ENCODE results near the gene KLHL18. TPM values are rescaled to one million over a fixed set of nuclear protein-coding genes. Genes with fewer than 3 reads are reported as not detected.

The KLHL18 gene
- total RNA-seq, 5 donors from 2014 or later (not counting 1 experiment from before 2014, with no cell fraction given), result 20.2 to 41.3 (median 25.7) TPM

DNA sequence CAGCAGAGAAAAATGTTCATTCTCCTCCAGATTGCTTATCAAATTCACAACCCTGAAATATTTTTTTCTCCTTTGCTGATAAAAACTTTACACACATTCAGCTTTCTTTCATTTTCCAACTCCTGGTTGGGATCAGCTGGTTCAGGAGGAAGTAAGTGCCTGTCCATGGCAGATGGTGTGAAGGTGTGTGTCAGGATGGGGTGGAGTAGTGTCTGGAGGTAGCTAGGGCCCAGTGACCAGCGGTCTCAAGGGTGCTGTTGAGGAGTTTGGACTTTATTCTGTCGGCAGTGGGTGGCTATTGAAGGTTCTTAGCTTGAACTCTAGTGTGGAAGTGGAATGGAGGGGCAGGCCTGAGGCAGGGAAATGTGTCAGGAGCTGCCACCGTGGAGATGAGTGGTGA is 51.2 kb downstream of the KLHL18 start:
- 95% methylated on average over 3 of the region's 3 CpGs for WGBS (ENCODE audit: insufficient coverage)
- Histone ChIP-seq H3K27ac (ENCODE audit: low read length) (no peak overlapping the region), H3K36me3 (ENCODE audit: control insufficient read depth in 2 of 2, extremely low read depth in 1 of 2, insufficient read depth in 1 of 2, low read length in 1 of 2) (peaks cover 16 to 85% of the 10 kb centered on the region in 2 donors), H3K9me3 (no peaks in the 10 kb centered on the region), H3K4me1 (ENCODE audit: control insufficient read depth in 1 of 2, extremely low read depth in 1 of 2, insufficient read depth in 2 of 2, low read length in 2 of 2) (no peaks in the 10 kb centered on the region), H3K4me3 (ENCODE audit: control insufficient read depth in 1 of 2, extremely low read depth in 1 of 2, low read length in 1 of 2) (no peak overlapping the region), H3K27me3 (replicated peaks in 1 of 2; ENCODE audit: control insufficient read depth in 2 of 2, extremely low read depth in 1 of 2, insufficient read depth in 2 of 2, low read length in 1 of 2) (no peaks in the 10 kb centered on the region)
- Mint-ChIP-seq H3K9me3 (no peaks in the 10 kb centered on the region), H3K27me3 (no peaks in the 10 kb centered on the region), H3K4me3 (no peak overlapping the region), H3K27ac (no peak overlapping the region), H3K36me3 (peaks cover 61% of the 10 kb centered on the region), H3K4me1 (no peaks in the 10 kb centered on the region)
- DNase-seq (no peak), ATAC-seq (replicated peaks in 1 of 4) (no peak)
- CTCF ChIA-PET, result interaction anchor here in 1 of 2 donors (0.5 kb wide), 1 partner anchor 224 kb away, joined by 3 read pairs; no protein-coding TSS in a partner anchor
- POLR2A ChIA-PET, result no interaction called here

DNA sequence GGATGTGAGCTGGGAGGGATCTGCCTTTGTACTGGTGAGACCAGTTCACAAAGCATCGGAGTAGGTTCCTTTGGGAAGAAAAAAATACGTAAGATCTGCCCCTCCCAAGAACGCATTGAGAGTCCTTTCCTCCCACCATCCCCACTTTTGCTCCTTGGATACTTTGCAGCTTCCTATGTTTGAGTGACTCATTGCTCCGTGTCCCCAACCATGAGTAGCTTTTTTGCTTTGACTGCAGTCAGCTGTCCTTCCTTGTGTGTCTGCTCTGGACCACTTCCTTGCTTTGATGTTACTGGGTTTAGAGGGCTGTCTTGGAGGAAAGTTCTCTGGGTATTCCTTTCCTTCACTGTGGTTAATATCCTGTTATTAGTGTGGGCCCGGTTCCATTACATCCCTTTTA is 54.9 kb downstream of the KLHL18 start:
- H3K27ac ChIP-seq (ENCODE audit: low read length), result no peak overlapping the region
- no peaks in the 10 kb centered on the region for H3K27me3 ChIP-seq (replicated peaks in 1 of 2; ENCODE audit: control insufficient read depth in 2 of 2, extremely low read depth in 1 of 2, insufficient read depth in 2 of 2, low read length in 1 of 2)
- Mint-ChIP-seq H3K27me3 (no peaks in the 10 kb centered on the region), H3K27ac (no peak overlapping the region), H3K4me3 (no peak overlapping the region), H3K9me3 (no peaks in the 10 kb centered on the region), H3K4me1 (no peaks in the 10 kb centered on the region), H3K36me3 (peaks cover 66% of the 10 kb centered on the region)
- 100% methylated on average over 1 of the region's 5 CpGs for WGBS (ENCODE audit: insufficient coverage)
- no peak overlapping the region for H3K4me3 ChIP-seq (ENCODE audit: control insufficient read depth in 1 of 2, extremely low read depth in 1 of 2, low read length in 1 of 2)
- ATAC-seq (replicated peaks in 1 of 4), result no peak
- H3K36me3 ChIP-seq (ENCODE audit: control insufficient read depth in 2 of 2, extremely low read depth in 1 of 2, insufficient read depth in 1 of 2, low read length in 1 of 2), result peaks cover 16 to 86% of the 10 kb centered on the region in 2 donors
- POLR2A ChIA-PET, result no interaction called here
- DNase-seq, result no peak
- H3K4me1 ChIP-seq (ENCODE audit: control insufficient read depth in 1 of 2, extremely low read depth in 1 of 2, insufficient read depth in 2 of 2, low read length in 2 of 2), result no peaks in the 10 kb centered on the region
- CTCF ChIA-PET, result interaction anchor here in 1 of 2 donors (1.2 kb wide), 1 partner anchor 34 kb away, joined by 4 read pairs; no protein-coding TSS in a partner anchor
- no peaks in the 10 kb centered on the region for H3K9me3 ChIP-seq

DNA sequence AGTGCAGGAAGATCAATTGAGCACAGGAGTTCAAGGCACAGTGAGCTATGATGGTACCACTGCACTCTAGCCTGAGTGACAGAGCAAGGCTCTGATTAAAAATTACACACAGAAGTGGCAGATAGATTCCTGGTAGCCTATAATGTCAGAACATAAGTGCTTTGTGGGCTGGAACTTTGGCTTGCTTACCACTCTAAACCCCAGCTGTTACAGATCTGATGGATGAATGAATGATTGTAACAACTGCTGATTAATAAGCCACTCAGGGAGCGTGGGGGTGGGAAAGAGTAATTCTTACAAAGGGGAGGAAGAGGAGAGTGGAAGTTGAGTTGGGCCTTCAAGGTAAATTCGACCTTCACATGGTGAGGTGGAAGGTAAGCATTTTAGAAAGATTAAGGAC is 57.2 kb downstream of the KLHL18 start:
- Histone ChIP-seq H3K9me3 (no peaks in the 10 kb centered on the region), H3K4me1 (ENCODE audit: control insufficient read depth in 1 of 2, extremely low read depth in 1 of 2, insufficient read depth in 2 of 2, low read length in 2 of 2) (no peaks in the 10 kb centered on the region), H3K27me3 (replicated peaks in 1 of 2; ENCODE audit: control insufficient read depth in 2 of 2, extremely low read depth in 1 of 2, insufficient read depth in 2 of 2, low read length in 1 of 2) (no peaks in the 10 kb centered on the region), H3K27ac (ENCODE audit: low read length) (no peak overlapping the region), H3K4me3 (ENCODE audit: control insufficient read depth in 1 of 2, extremely low read depth in 1 of 2, low read length in 1 of 2) (no peak overlapping the region), H3K36me3 (ENCODE audit: control insufficient read depth in 2 of 2, extremely low read depth in 1 of 2, insufficient read depth in 1 of 2, low read length in 1 of 2) (peaks cover 25 to 77% of the 10 kb centered on the region in 2 donors)
- ATAC-seq (replicated peaks in 1 of 4) (no peak), DNase-seq (no peak)
- Mint-ChIP-seq H3K27me3 (no peaks in the 10 kb centered on the region), H3K9me3 (no peaks in the 10 kb centered on the region), H3K36me3 (peaks cover 62% of the 10 kb centered on the region), H3K27ac (peak overlapping the region; percentile 0 to 2), H3K4me1 (peaks cover 0 to under 1% (median 0%) of the 10 kb centered on the region in 3 donors), H3K4me3 (no peak overlapping the region)
- 100% methylated on average over 1 of the region's 2 CpGs for WGBS (ENCODE audit: insufficient coverage)
- ChIA-PET CTCF (interaction anchor here (0.6 to 0.7 kb wide), 2 partner anchors 23 kb away, joined by 3 to 5 read pairs; no protein-coding TSS in a partner anchor), POLR2A (interaction anchor here in 1 of 2 donors (0.6 kb wide), 1 partner anchor 457 kb away, joined by 6 read pairs; no protein-coding TSS in a partner anchor)

DNA sequence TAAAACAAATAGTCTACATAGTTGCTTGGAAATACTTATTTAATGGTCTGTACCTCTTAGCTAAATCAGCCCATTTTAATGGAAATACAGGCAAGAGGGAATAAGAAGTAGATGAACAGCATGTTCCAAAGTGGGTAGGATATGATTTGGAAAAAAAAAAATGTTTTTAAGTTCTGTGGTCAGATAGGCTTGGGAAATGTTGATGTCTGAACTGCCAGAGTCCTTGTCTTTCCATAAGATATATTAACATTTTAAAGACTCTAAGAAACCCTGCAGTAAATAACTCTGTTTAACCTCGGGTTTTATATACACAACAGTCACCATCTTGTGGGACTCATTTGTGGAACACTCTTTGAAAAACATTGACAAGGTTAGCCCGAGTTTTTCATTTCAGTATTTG is 58.1 kb downstream of the KLHL18 start:
- POLR2A ChIA-PET, result no interaction called here
- Mint-ChIP-seq H3K9me3 (no peaks in the 10 kb centered on the region), H3K4me1 (peaks cover 3 to 10% (median 4%) of the 10 kb centered on the region in 3 donors), H3K27ac (peak overlapping the region in 1 of 2 donors; percentile 4), H3K4me3 (no peak overlapping the region), H3K27me3 (no peaks in the 10 kb centered on the region), H3K36me3 (peaks cover 69% of the 10 kb centered on the region)
- Histone ChIP-seq H3K27me3 (replicated peaks in 1 of 2; ENCODE audit: control insufficient read depth in 2 of 2, extremely low read depth in 1 of 2, insufficient read depth in 2 of 2, low read length in 1 of 2) (no peaks in the 10 kb centered on the region), H3K36me3 (ENCODE audit: control insufficient read depth in 2 of 2, extremely low read depth in 1 of 2, insufficient read depth in 1 of 2, low read length in 1 of 2) (peaks cover 25 to 68% of the 10 kb centered on the region in 2 donors), H3K4me1 (ENCODE audit: control insufficient read depth in 1 of 2, extremely low read depth in 1 of 2, insufficient read depth in 2 of 2, low read length in 2 of 2) (no peaks in the 10 kb centered on the region), H3K4me3 (ENCODE audit: control insufficient read depth in 1 of 2, extremely low read depth in 1 of 2, low read length in 1 of 2) (no peak overlapping the region), H3K27ac (ENCODE audit: low read length) (no peak overlapping the region), H3K9me3 (no peaks in the 10 kb centered on the region)
- CTCF ChIA-PET, result interaction anchor here (0.6 kb wide), 2 partner anchors 99 to 324 kb away, joined by 3 read pairs; no protein-coding TSS in a partner anchor
- ATAC-seq (replicated peaks in 1 of 4), result no peak
- no peak for DNase-seq
- WGBS (ENCODE audit: insufficient coverage), result no CpG with 5 or more reads among the region's 2 CpGs

DNA sequence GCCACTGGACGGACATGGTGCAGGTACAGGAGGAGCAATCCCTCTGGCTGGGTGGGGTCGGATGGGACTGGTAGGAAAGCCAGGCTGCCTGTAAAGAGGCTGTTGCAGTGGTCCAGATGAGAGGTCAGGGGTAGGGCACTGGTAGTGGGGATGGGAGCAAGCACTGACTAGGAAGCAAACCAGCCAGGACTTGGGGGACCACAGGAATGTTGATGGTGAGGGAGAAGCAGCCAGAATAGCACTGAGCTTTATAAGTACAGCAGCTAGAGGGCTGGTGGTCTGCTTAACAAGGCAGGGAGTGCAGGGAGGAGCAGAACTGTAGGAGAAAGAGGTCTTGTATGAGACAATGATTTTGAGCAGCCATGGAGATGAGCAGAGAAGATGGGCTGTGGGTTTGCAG is 59.4 kb downstream of the KLHL18 start:
- 100% methylated on average over 2 of the region's 2 CpGs for WGBS (ENCODE audit: insufficient coverage)

DNA sequence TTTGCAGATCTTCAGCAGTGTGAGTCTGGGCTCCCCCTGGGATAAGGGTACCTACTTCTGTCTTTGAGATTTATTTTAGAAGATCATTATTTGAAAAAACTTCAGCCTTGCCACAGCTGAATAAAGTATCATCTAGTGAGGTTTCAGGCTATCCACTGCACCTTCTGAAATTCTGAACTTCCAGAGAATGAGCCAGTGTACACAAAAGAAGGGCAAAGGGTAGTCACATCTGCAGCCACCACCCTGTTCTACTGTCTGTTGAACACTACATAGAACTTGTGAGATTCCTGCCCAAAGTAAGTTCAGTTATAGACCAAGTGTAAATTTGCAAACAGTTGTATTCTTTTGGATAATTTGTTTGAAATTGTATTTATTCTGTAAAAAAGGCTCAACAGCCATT is 60.1 kb downstream of the KLHL18 start:
- Histone ChIP-seq H3K36me3 (ENCODE audit: control insufficient read depth in 2 of 2, extremely low read depth in 1 of 2, insufficient read depth in 1 of 2, low read length in 1 of 2) (peaks cover 11 to 49% of the 10 kb centered on the region in 2 donors), H3K9me3 (no peaks in the 10 kb centered on the region), H3K4me3 (ENCODE audit: control insufficient read depth in 1 of 2, extremely low read depth in 1 of 2, low read length in 1 of 2) (no peak overlapping the region), H3K27ac (ENCODE audit: low read length) (no peak overlapping the region), H3K27me3 (replicated peaks in 1 of 2; ENCODE audit: control insufficient read depth in 2 of 2, extremely low read depth in 1 of 2, insufficient read depth in 2 of 2, low read length in 1 of 2) (no peaks in the 10 kb centered on the region), H3K4me1 (ENCODE audit: control insufficient read depth in 1 of 2, extremely low read depth in 1 of 2, insufficient read depth in 2 of 2, low read length in 2 of 2) (no peaks in the 10 kb centered on the region)
- Mint-ChIP-seq H3K36me3 (peaks cover 49% of the 10 kb centered on the region), H3K27ac (peak overlapping the region; percentile 29 to 46), H3K4me1 (peaks cover 8 to 11% (median 10%) of the 10 kb centered on the region in 3 donors), H3K4me3 (no peak overlapping the region), H3K27me3 (no peaks in the 10 kb centered on the region), H3K9me3 (no peaks in the 10 kb centered on the region)
- CTCF ChIA-PET, result no interaction called here
- DNase-seq (no peak), ATAC-seq (replicated peaks in 1 of 4) (no peak)
- POLR2A ChIA-PET, result no interaction called here

More for the DNA sequence above, 59.4 kb downstream of the KLHL18 start:
- Histone ChIP-seq H3K27ac (ENCODE audit: low read length) (no peak overlapping the region), H3K36me3 (ENCODE audit: control insufficient read depth in 2 of 2, extremely low read depth in 1 of 2, insufficient read depth in 1 of 2, low read length in 1 of 2) (peaks cover 18 to 55% of the 10 kb centered on the region in 2 donors), H3K4me1 (ENCODE audit: control insufficient read depth in 1 of 2, extremely low read depth in 1 of 2, insufficient read depth in 2 of 2, low read length in 2 of 2) (no peaks in the 10 kb centered on the region), H3K27me3 (replicated peaks in 1 of 2; ENCODE audit: control insufficient read depth in 2 of 2, extremely low read depth in 1 of 2, insufficient read depth in 2 of 2, low read length in 1 of 2) (no peaks in the 10 kb centered on the region), H3K9me3 (no peaks in the 10 kb centered on the region), H3K4me3 (ENCODE audit: control insufficient read depth in 1 of 2, extremely low read depth in 1 of 2, low read length in 1 of 2) (no peak overlapping the region)
- peaks cover 8 to 11% (median 8%) of the 10 kb centered on the region in 3 donors for H3K4me1 Mint-ChIP-seq
- H3K27ac Mint-ChIP-seq, result peak overlapping the region in 1 of 2 donors; percentile 54
- POLR2A ChIA-PET, result interaction anchor here in 1 of 2 donors (0.6 kb wide), 1 partner anchor 1839 kb away, joined by 4 read pairs; no protein-coding TSS in a partner anchor
- DNase-seq, result no peak
- H3K4me3 Mint-ChIP-seq, result no peak overlapping the region
- peaks cover 56% of the 10 kb centered on the region for H3K36me3 Mint-ChIP-seq
- no peak for ATAC-seq (replicated peaks in 1 of 4)
- CTCF ChIA-PET, result interaction anchor here in 1 of 2 donors (0.5 kb wide), 1 partner anchor 12 kb away, joined by 3 read pairs; no protein-coding TSS in a partner anchor
- H3K9me3 Mint-ChIP-seq, result no peaks in the 10 kb centered on the region
- H3K27me3 Mint-ChIP-seq, result no peaks in the 10 kb centered on the region
